HG03342 (cell line): Measurements from ENCODE around the gene PPM1J.

ENCODE experiments used
- ATAC-seq: cut with Tn5 transposase; IDR thresholded peaks from one replicate; pipeline ENCODE4 v1.9.1; 2021; ENCODE audit warnings: mild to moderate bottlenecking, moderate library complexity; ENCODE audit not compliant: unreplicated experiment

The PPM1J gene

GRCh38 chr1:112707221-112708001 is 7.7 kb downstream of the PPM1J start:
- peak; percentile 52 for ATAC-seq

- peak; percentile 56 for ATAC-seq
Measured at GRCh38 chr1:112706505-112707220, 8.5 kb downstream of the PPM1J start, which contains the start of gene RHOC. Gene RHOC, minus strand, starts transcription at chr1:112707127. Its CDS starts 3,328 bp downstream, at chr1:112703799.

GRCh38 chr1:112704934-112705627 is 10.1 kb downstream of the PPM1J start:
- ATAC-seq: peak; percentile 64

- ATAC-seq: no peak
Measured at GRCh38 chr1:112704391-112704933, 10.7 kb downstream of the PPM1J start.

GRCh38 chr1:112703706-112704105 is 11.4 kb downstream of the PPM1J start:
- ATAC-seq: no peak

- no peak for ATAC-seq
Measured at GRCh38 chr1:112702420-112703261, 12.5 kb downstream of the PPM1J start.

- ATAC-seq: no peak
Measured at GRCh38 chr1:112702067-112702395, 13.1 kb downstream of the PPM1J start.

GRCh38 chr1:112701227-112702066 is 13.7 kb downstream of the PPM1J start:
- no peak for ATAC-seq

GRCh38 chr1:112700290-112701226 is 14.6 kb downstream of the PPM1J start:
- peak; percentile 40 for ATAC-seq

GRCh38 chr1:112699425-112700144 is 15.5 kb downstream of the PPM1J start:
- no peak for ATAC-seq

- no peak for ATAC-seq
Measured at GRCh38 chr1:112698366-112699310, 16.5 kb downstream of the PPM1J start.

GRCh38 chr1:112697781-112698201 is 17.3 kb downstream of the PPM1J start:
- ATAC-seq: no peak

- no peak for ATAC-seq
Measured at GRCh38 chr1:112696578-112697314, 18.4 kb downstream of the PPM1J start.

GRCh38 chr1:112695276-112695675 is 19.9 kb downstream of the PPM1J start:
- no peak for ATAC-seq

GRCh38 chr1:112694363-112694929 is 20.7 kb downstream of the PPM1J start:
- ATAC-seq: no peak

- no peak for ATAC-seq
Measured at GRCh38 chr1:112693821-112694220, 21.3 kb downstream of the PPM1J start.
